GM21717 (cell line): ENCODE measurements around the gene SCUBE1.

Experiments used
- ATAC-seq: cut with Tn5 transposase; IDR thresholded peaks from one replicate; pipeline ENCODE4 v1.9.1; 2021; ENCODE audit warnings: mild to moderate bottlenecking, moderate library complexity; ENCODE audit not compliant: unreplicated experiment

Gene SCUBE1

DNA sequence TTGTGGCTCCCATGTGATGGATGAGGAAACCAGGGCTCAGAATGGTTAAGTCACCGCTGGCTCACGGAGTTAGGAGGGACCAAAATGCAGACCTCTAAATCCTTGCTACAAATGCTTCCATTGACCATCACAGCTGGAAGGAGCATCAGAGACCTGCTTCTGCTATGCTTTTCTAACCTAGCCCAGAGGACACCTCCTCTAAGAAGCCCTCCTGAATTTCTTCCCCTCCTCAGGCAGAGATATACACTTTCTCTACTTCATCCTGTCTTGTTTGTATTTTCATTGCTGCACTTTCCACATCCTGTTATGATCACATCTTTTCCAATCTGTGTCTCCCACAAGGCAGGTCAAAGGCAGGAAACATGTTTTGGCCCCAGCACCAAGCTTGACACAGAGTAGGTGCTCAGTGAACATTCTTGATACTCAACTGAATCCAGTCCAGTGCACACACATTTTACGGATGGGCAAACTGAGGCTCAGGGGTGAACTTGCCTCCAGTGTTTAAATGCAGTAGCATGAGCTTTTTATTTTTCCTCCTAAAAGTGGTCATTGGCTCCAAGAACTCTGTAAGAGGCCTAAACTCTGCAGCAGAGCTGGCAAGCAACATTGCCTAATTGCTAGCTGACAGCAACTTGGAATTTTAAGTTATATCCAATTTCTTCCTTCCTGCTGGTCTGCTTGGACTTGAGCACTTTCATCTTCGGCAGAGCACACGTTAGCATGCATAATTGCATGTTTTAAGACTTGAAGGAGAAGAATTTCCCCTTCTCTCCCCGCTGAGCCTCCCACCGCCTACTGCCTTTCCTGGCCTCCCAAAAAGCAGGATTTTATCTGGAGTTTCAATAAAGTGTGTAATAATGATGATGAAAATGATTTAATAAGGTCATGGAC lies 12.7 kb downstream of the SCUBE1 start:
- ATAC-seq, result no peak

GRCh38 chr22:43329061-43329460 lies 14.1 kb downstream of the SCUBE1 start:
- no peak for ATAC-seq

DNA sequence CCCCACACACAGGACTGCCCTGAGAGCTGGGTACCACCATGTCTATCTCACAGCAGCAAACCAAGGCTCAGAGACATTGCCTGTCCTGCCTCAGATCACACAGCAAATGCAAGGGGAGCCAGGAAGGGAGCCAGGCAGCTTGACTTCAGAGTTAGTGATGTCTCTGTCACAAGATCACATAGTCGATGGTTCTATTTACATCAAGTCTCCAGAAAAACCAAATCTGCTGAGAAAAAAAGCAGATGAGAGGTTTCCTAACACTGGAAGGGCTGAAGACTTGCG lies 16.1 kb downstream of the SCUBE1 start:
- ATAC-seq, result no peak

- no peak for ATAC-seq
Observed at GRCh38 chr22:43326331-43327156, 16.6 kb downstream of the SCUBE1 start.

- ATAC-seq, result no peak
Observed at GRCh38 chr22:43325176-43325575, 18.0 kb downstream of the SCUBE1 start.

GRCh38 chr22:43320943-43321900 lies 21.9 kb downstream of the SCUBE1 start:
- no peak for ATAC-seq

DNA sequence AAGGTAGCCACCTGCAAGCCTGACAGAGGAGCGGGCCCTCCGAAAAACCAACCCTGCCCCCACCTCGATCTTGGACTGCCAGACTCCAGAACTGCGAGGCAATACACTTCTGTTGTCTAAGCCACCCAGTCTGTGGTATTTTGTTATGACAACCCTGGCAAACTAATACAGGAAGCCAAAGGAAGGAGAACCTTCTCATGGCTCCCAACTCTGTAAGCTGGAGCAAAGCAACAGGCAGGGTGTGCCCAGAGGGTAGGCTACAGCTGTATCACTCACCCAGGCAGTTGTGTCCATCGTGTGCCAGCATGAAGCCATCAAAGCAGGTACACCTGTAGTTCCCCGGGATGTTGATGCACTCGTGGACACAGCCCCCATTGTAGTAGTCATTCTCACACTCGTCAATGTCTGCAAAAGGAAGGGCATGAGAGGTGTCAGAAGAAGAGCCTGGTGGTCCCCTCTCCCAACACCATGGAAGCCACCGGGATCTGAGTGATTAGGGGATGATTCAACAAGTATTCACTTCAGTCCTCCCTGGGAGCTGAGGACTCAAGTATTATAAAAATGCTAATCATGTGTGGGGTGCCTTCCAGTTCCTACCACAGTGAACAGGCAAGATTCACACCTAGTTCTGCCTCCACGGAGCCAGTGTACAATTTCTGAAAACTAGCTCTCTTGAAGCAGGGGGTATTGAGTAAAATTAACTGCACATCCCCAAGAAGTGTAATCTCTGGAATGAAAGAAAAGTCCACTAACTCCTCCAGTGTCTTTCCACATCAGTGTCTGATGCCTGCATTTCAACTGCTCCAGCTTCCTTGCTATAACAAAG lies 23.3 kb downstream of the SCUBE1 start:
- no peak for ATAC-seq

- no peak for ATAC-seq
Observed at GRCh38 chr22:43317239-43317638, 25.9 kb downstream of the SCUBE1 start.

- ATAC-seq, result no peak
Observed at GRCh38 chr22:43315687-43316217, 27.4 kb downstream of the SCUBE1 start.

- ATAC-seq, result no peak
Observed at GRCh38 chr22:43314611-43315010, 28.6 kb downstream of the SCUBE1 start.

GRCh38 chr22:43313890-43314474 lies 29.2 kb downstream of the SCUBE1 start:
- ATAC-seq, result no peak

DNA sequence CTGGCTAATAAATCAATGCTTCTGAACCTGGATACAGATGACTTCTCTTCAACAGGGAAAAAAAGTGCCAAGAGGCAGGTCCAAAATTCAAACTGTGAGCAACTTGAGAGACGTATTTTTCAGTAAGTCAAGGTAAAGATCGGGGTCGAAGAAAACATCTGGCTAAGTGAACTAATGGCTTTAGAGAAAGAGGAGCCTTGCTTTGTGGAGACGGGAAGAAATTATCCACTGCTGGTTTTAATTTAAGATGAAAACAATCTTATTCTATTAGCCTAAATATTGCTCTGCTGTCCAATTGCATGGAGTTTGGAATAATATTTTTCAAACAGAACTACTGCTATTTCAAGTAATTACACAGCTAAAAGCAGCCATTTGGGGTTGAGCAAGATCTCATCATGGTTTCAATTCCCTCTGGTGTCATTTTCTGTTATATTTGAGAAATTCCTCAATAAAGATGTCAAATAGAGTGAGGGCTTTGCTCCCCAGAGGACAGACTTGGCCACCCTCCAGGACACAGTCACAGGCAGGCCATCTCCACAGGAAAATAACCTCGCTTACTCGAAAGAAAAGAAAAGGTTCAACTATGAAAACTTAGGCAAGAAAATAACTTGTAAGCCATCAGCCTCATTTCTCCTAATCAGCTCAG lies 29.8 kb downstream of the SCUBE1 start:
- ATAC-seq, result no peak

DNA sequence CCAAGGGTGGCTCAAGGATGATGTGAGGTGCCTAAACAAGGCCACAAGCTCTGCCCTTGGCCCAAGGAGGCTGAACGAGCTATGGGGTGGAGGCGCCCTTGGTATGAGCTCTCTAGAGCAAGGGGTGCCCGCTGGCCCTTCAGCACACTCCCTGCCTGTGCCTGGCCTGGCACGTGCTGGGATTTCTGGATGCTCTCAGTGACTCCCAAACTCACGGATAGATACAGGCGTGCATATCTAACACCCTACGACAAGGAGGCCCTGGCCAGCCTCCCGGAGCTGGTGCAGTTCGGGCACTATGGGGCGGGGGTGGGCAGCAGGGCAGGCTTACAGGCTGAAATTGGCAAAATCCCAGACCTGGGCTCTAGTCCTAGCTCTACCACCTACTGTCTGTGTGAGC lies 30.6 kb downstream of the SCUBE1 start:
- ATAC-seq, result no peak

GRCh38 chr22:43310798-43311197 lies 32.4 kb downstream of the SCUBE1 start:
- ATAC-seq, result no peak

DNA sequence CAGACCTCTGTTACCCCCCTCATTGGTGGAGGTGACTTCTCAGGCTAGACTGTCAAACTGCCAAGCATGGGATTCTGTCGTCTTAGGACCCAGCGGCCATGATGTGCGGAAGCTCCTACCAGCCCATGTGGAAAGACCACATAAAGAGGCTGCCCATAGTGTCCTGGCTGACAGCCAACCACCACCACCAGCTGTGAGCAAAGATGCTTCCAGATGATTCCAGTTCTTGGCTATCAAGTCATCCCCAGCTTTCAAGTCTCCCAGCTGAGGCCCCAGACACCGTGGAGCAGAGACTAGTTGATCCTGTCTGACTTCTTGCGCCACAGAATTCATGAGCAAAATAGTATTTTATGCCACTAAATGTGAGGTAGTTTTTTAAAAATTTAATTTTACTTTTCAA lies 32.9 kb downstream of the SCUBE1 start:
- no peak for ATAC-seq

DNA sequence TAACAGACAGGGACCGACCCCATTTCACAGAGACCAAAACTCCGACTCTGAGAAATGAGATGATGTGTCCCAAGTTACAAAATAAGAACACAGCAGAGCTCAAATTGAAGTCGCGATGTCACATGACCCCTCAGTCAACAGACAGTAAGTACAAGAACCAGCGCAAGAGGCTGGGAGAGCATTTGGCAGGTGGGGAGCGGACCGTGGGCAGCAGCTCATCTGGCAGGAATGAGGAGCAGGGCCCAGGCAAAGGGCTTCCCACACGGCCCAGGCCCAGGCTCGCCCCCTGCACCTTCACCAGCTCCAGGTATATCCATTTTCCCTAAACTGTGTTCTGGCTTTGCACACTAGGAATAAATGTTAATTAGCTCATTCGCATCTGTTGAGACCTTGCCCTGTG lies 34.3 kb downstream of the SCUBE1 start:
- no peak for ATAC-seq

GRCh38 chr22:43308060-43308830 lies 34.9 kb downstream of the SCUBE1 start:
- ATAC-seq, result no peak

DNA sequence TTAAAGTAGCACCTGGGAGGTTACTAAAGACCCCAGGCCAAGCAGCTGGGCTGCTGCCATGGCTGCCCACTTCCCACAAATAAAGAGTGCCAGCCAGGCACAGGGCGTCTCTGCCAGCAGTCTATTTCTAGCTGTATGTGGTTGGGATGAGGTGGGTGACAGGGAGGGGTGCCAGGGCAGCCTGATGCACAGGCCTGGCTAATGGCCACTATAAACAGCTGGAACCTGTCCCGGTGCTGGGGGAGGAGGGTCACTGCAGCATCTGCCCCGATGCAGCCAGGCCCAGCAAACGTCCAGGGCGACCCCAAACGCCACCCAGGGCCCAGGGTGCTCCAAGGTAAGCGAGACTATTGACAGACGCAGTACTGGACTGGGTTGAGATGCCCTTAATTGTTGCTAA lies 37.4 kb downstream of the SCUBE1 start:
- ATAC-seq, result no peak
